Measurements from ENCODE around the gene STX17.
"Not testable (repeated sequence)": the region's sequence is repeated elsewhere in the genome, so short reads cannot be mapped to it uniquely, and the experiment has no call there.

STX17 gene

DNA sequence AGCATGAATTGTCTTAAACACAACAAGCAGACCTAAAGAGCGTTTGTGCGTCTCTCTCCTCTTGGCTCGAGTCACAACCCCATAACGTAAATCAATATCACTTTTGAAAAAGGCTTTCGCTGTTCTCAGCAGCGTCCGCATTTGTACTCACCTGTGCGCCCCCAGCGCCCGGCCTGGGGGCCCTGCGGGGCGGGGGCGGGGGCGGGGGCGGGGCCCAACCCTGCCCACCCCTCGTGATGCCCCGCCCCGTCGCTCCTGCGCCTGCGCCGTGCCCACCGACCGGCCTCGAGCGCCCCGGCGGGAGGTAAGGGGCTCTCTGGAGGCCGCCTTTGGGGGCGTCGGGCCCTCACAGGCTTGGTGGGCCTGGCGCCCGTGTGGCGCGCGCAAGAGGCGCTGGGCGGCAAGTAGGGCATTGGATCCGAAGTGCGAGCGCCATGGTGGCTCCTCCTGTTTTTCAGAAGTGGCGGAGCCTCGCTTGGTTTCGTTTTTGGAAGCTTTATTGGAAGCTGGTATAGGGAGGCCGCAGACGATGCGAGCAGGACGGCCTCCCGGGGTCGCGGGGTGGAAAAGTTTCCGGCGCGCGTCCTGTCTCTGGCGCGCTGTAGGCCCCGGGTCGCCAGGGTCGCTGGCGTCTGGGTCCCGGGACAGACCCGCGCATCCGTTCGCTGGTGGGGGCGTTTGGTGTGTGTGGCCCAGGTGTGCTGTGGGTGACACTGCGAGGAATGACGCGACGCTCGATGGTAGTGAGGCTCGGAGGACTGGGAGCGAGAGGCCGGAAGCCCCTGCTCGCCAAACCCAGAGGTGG is at the start of gene STX17:
Gene STX17 (plus strand): TSS at position 252 of the 805 bp plus-strand sequence. CDS start 8,586 bp downstream, outside the sequence.
- DNase-seq, result peak in 57 of 58 donors; percentile 14 to 82 (median 68)

DNA sequence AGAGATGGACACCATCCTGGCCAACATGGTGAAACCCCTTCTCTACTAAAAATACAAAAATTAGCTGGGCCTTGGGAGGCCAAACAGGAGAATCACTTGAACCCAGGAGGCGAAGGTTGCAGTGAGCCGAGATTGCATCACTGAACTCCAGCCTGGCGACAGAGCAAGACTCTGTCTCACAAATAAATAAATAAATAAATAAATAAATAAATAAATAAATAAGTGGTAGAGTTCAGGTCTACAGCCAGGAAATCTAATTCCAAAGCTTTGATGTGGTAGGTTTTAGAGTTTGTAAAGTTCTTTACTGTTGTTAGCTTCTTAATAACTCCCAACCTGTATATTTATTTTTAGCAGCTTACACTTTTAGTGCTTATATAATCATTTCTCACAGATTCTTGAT is 48.9 kb upstream of the STX17 start:
- not testable (repeated sequence) for DNase-seq

DNA sequence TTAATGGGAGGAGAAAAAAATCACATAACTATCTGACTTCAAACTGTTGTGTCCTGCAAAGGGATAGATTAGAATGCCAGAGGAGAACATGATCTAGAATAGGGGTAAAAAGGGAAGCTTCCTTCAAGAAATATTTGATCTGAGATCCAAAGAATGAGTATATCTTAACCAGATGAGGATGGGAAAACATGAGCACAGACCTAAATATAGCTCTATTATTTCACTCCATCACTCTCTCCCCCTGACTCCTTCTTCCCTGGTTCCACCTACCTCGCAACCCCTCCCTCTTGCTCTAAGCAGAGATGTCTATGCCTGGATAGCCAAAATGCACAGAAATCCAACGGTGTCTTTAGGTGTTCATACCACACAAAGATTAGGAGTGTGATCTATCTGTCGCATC is 48.4 kb upstream of the STX17 start:
- DNase-seq, result no peak

DNA sequence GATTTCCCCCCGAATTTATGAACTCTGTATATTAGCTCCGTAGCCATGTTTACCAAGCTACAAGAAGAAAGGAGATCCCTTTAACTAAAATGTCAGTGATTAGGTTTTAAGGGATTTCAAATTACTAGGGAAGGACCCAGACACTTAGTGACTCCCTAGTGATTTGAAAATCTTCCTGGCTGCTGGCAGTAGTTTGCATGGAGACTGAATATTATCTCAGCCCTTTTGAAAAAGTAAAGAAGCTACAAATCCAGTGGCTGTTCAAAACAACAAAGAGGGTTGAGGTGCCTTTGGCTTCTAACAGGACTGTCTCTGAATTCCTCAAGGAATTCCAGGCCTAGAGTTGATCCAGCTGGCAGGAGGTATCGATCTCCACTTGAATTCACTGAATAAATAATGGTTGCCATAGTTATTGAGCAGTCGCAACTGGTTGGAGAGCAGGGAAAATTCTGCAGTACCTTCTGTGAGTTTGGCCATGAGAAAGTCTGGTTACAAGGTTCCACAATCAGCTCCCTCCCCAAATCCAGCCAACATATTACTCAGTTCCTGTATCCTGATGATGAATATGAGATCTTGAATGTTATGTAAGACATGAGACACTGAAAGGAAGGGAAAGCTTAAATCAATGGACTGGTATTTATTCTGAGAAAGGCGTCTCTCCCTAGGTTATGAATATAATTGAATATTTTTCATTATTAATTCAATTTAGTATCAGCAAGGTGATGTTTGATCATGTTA is 47.0 kb upstream of the STX17 start:
- peak in 4 of 58 donors; percentile 0 to 15 (median 6) for DNase-seq

DNA sequence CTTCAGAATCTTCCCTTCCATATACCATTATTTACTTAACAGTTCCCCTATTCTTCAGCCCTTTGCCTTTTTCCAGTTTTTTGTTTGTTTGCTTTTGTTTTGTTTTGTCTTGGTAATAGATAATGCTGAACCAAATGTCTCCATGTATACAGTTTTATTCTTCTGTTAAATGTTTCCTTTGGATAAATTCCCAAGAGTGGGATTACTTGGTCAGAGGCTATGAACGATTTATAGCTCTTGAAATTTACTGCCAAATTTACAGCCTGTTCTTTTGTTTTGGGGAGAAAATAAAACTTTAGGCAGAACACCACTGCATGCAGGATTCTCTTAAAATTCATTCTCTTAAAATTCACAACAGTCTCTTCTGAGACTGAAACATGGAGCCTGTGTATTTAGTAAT is 46.2 kb upstream of the STX17 start:
- DNase-seq, result no peak

DNA sequence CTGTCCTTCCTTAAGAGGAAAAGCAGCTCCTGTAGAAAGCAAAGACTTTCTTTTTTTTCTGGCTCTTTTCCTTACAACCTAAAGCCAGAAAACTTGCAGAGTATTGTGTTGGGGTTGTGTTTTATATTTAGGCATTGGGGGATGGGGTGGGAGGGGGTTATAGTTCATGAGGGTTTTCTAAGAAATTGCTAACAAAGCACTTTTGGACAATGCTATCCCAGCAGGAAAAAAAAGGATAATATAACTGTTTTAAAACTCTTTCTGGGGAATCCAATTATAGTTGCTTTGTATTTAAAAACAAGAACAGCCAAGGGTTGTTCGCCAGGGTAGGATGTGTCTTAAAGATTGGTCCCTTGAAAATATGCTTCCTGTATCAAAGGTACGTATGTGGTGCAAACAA is 42.5 kb upstream of the STX17 start:
- DNase-seq, result no peak

DNA sequence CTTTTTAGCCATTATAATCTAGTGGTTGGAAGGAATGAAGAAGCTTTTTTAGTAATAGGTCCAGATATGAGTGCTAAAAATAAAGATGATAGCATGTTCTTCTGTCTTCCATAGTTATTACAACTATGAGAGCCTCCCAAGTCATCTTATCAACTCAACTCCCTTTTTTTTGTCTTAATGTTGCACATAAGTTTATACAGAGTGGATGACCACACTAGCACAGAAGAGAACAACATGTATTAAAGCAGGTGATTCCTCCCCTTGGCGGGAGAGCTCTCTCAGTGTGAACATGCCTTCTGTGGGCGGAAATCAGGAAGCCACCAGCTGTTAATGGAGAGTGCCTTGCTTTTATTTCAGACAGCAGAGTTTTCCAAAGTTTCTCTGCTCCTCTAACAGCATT is 40.1 kb upstream of the STX17 start:
- DNase-seq, result peak in 8 of 58 donors; percentile 1 to 49 (median 7)

DNA sequence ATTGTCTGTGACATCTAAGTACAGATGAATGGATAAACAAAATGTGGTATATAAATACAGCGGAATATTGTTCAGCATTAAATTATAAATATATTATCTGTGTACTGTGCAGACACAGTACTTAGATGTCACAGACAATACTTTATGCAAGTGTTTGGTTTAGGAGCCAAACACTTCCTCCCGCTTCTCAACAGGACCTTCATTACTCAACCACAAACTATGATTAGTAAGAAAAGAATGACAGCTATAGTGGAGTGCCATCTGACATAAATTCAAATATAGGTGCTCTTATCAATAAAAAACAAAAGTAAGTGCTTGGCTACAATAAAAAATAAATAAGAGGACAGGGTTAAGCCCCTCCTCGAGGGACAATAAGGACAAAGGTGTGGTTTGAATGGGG is 38.9 kb upstream of the STX17 start:
- DNase-seq, result no peak

DNA sequence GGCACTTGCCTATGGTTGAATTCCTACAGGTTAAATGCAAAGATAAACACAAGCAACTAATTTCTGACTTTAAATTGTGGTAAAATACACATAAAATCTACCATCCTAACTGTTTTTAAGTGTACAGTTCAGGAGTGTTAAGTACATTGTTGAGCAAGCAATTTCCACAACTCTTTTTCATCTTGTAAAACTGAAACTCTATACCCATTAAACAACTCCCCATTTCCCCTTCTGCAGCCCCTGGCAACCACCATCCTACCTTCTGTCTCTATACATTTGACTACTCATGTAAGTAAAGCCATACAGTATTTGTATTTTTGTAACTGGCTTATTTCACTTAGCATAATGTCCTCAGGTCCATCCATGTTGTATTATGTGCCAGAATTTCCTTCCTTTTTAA is 38.5 kb upstream of the STX17 start:
- DNase-seq, result no peak

DNA sequence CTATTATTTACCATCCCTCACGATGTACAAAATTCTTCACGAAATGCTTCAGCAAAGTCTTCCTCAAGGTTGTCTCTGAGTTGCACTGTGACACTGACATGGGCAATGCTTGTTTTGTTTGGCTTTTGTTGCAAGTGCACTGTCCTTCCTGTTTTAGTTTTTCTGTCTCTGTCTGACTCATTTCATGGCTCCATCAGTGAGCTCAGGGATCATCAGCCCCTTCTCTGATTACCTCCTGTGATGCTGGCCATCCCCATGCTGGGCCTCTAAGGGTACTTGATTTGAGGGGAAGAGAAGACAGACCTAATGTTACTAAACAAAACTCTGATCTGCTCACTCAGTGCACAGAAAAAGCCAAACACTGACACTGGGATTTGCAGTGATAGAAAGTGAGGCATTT is 37.6 kb upstream of the STX17 start:
- no peak for DNase-seq

DNA sequence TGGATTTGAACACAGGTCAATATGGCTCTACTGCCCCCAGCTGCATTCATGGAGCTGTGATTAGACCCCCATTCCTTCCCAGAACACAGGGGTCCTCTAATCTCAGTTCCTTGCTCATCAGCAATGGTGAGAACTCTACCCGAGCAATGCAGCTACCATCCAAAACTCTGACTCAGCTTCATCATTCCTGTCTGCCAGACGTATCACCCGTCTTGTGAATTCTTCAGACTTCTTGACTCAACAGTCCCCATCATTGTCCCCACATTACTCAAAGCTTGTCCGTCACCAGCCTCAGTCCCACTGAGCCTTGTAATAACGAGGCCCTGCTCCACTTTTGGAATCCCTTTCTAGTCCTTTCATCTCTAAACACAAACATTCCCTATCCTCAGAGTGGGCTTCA is 36.3 kb upstream of the STX17 start:
- no peak for DNase-seq

DNA sequence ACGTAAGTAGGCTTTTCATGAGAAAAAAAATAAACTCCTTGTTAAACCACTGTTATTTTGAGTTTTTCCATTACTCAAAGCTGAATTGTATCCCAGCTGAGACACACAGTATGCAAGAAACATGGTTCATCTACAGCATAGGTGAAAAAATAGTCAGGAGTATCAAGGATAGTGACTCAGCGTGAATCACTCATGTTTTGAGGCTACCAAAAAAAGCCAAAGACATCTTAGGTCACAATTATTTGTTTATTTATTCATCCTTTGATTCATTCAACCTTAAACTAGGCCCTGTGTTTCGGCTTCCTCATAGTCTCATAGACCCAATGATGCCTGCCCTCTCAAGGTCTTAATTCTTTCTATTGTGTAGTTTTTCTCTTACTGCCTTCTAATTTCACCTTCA is 32.9 kb upstream of the STX17 start:
- no peak for DNase-seq

DNA sequence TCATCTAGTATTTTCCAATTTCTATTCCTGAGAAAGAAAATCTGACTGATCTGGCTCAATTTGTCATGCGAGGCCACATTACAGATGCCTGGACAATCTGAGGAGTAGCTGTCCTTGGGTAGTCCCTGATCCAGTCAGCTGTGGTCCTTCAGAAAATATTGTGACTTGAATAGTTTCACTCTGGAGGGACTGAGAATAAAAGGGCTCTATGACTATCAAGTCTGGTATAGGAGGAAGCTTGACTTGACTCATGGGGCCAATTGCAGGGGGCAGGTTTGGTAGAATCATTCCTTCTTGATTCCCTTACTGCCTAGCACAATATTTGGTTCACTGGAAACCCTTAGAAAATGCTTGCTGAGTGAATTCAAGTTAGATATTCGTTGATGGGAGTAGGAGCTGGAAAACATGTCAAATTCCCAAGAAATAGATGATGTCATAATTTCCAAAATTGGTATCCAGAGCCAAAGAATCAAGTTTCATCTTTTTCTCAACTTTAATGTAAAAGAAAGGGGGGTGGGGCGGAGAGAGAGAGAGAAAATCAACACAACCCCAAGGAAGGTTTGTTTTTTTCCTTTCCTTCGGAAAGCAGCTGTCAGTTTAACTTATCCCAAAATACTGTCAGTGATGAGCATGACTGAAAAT is 32.4 kb upstream of the STX17 start:
- DNase-seq, result no peak

DNA sequence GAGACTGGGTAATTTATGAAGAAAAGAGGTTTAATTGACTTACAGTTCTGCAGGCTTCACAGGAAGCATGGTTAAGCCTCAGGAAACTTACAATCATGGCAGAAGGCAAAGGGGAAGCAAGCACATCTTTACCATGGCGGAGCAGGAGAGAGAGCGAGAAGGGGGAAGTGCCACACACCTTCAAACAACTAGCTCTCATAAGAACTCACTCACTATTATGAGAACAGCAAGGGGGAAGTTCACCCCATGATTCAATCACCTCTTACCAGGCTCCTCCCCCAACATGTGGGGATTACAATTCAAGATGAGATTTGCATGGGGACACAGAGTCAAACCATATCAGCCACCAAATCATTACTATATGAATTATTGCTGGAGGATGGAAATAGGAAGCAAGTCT is 30.3 kb upstream of the STX17 start:
- no peak for DNase-seq

DNA sequence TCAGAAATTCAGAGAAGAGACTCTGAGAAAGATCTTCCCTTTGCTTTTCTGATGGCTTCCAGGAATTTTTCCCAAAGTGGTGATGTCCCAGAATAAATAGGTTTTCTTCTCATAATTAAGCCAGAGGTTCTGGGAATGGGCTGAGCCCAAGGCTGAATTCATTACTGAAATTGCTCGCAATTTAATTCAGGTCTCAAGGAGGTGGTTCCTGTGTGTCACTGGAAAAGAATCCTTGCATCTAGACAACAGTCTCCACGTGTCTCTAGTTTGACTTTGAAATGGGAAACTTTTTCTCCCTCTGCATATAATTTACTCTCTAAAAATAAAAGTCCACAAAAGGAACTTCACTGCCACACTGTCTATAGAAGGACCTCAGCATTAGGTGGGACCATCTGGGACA is 27.8 kb upstream of the STX17 start:
- DNase-seq, result no peak

DNA sequence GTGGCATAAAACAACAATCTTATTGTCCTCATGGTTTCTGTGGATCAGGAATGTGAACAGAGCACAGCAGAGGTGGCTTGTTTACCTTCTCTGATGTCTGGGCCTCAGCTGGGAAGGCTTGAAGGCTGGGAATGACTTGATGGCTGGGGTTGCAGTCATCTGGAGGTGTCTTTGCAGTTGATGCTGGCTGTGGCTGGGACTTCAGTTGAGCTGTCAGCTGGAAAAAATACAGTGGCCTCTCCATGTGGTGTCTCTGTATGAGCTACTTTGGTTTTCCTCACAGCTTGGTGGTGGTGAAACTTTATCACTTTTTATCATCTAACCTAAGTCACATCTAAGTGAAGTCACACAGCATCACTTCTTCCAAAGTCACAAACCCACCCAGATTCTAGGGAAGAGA is 24.7 kb upstream of the STX17 start:
- DNase-seq, result no peak

DNA sequence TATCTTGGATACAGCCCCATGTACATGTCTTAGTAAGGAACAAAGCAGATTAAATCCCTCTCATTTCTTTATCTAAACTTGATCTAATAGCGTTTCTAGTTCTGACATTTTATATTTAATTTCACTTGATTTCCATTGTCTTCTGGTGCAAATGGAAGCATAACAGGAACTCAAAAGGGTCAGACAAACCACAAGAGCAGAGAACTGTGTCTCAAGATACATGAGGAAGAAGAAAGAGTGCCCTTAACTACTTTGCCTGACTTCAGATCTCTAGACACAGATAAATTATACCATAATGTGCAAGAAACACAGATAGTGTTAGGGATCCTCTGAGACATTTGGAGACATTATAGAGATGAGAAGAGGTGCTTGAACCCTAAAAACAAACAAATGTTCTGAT is 20.7 kb upstream of the STX17 start:
- no peak for DNase-seq

DNA sequence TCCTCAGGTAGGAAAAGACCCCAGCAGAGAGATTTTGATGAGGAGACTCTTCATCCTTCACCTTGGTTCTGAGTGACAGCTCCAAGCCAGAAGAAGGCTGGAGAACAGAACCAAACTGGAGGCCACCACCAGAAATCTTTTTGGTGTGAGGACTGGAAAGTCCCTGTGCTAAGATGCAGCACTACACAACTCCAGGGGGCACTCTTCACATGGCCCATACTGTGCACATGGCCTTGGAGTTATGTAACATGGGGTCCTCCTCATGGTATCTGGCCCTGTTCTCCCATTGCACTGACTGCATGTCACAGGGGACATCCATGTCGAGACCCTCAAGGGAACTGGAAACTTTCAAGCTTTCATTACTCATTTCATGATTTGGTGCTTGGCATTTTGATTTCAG is 17.3 kb upstream of the STX17 start:
- DNase-seq, result no peak

DNA sequence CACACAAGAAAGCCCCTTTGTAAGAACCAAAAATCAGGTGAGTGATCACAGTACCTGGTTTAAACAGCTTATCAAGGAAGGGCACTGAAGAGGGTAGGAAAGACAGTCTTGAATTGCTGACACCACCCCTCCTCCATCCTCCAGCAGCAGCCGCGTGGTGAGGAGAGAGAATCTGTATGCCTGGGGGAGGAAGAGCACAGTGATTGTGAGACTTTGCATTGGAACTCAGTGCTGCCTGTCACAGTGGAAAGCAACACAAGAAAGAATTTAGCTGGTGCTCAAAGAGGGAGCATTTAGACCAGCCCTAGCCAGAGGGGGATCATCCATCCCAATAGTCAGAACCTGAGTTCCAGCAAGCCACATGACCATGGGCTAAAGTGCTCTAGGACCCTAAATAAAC is 11.6 kb upstream of the STX17 start:
- no peak for DNase-seq

DNA sequence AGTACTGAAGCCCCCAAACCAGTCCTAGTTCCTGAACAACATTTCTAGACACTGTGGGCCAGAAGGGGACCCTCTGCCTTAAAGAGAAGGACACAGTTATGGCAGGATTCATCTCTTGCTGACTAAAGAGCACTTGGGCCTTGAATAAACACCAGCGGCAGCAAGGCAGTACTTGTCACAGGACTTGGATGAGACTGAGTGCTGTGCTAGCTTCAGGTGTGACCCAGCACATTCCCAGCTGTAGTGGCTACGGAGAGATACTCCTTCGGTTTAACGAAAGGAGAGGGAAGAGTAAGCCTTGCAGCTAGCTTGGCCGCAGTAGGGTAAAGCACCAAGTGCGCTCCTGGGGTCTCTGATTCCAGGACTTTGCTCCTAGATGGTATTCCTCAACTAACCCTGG is 10.9 kb upstream of the STX17 start:
- no peak for DNase-seq

DNA sequence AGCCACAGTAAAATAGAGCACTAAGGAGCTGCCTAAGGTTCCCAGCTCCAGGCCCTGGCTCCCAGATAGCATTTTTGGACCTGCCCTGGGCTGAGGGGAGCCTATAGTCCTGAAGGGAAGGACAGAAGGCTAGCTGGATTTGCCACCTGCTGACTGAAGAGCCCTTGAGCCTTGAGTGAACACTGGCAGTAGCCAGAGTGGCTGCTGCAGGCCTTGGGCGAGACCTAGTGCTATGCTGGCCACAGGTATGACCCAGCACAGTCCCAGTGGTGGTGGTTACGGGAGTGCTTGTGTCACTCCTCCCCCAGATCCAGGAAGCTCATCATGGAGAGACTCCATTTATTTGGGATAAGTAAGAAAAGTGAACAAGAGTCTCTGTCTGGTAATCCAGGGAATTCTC is 10.3 kb upstream of the STX17 start:
- DNase-seq, result no peak

DNA sequence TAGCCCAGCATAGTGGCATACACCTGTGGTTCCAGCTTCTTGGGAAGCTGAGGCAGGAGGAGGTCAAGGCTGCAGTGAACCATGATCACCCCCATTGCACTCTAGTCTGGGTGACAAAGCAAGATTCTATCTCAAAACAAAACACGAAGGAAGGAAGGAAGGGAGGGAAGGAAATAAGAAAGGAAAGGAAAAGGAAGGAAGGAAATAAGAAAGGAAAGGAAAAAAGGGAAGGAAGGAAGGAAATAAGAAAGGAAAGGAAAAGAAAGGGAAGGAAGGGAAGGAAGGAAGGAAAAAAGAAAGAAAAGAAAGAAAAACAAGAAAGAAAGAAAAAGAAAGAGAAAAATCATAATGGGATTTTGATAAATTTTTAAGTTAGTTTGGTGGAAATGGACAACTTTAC is 3.1 kb upstream of the STX17 start:
- DNase-seq, result no peak
